HL-60 (cell line): ENCODE data around the gene CCDC192.

ENCODE experiments used
- DNase-seq, 2 experiments: peaks; one replicate each; pipeline ENCODE4 v3.0.0-alpha.2; 2010 to 2020; ENCODE audit warnings: low read depth in 1 of 2, low spot score in 1 of 2
- H3K27ac ChIP-seq: fragments of 250-450 bp; sonication (Bioruptor Pico); replicated peaks from 2 replicates; pipeline ENCODE4 v1.5.1; 2020; ENCODE audit warnings: mild to moderate bottlenecking, moderate library complexity
- H3K27me3 ChIP-seq: fragments of 250-450 bp; sonication (Bioruptor Pico); 2 replicates; pipeline ENCODE4 v1.5.1; 2021; ENCODE audit warnings: mild to moderate bottlenecking, moderate library complexity; ENCODE audit not compliant: insufficient read depth, poor library complexity, severe bottlenecking
- H3K4me3 ChIP-seq: replicated peaks from 2 replicates; pipeline ENCODE4 v1.5.1; 2011; ENCODE audit warnings: mild to moderate bottlenecking, control low read depth, low read length; ENCODE audit not compliant: insufficient read depth
- GABPA ChIP-seq: IDR thresholded peaks from 2 replicates; pipeline ENCODE4 v1.6.1; 2012; ENCODE audit warnings: low read depth
- POLR2AphosphoS5 ChIP-seq: IDR thresholded peaks from 2 replicates; pipeline ENCODE4 v1.6.1; 2012; ENCODE audit warnings: low read depth
- SPI1 ChIP-seq: IDR thresholded peaks from 2 replicates; pipeline ENCODE4 v1.6.1; 2012; ENCODE audit warnings: low read depth, mild to moderate bottlenecking, borderline replicate concordance
- long read RNA-seq: library from polyadenylated mRNA; unstranded; transcript quantifications from one replicate; pipeline ENCODE4 v2.0.0, GENCODE V29; 2020
- TF ChIP-seq, protein P1 (sequence below): IDR thresholded peaks from 2 replicates; pipeline ENCODE4 v1.6.1; 2012; ENCODE audit warnings: low read depth; ENCODE audit not compliant: insufficient replicate concordance
- TF ChIP-seq, protein P2 (sequence below): IDR thresholded peaks from one replicate; pipeline ENCODE4 v1.5.1; 2011; ENCODE audit warnings: low read length, control low read depth, inconsistent platforms; ENCODE audit not compliant: insufficient read depth

The CCDC192 gene, protein sequence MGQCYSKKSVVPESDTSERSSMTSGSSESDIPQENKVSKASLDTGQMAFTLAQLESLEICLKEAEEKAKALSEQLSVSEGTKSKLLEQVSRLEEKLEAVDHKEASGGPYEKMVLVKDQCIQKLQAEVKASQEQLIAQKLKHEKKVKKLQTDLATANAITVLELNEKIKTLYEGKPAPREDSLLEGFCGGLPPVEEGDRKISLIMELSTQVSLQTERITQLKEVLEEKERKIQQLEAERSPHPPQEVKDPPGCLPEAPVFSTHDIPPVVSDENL
- long read RNA-seq, partial matches to known transcripts: 0 of 1 reads
- long read RNA-seq, other reads (novel, unspliced or antisense): 1 of 1 reads

DNA sequence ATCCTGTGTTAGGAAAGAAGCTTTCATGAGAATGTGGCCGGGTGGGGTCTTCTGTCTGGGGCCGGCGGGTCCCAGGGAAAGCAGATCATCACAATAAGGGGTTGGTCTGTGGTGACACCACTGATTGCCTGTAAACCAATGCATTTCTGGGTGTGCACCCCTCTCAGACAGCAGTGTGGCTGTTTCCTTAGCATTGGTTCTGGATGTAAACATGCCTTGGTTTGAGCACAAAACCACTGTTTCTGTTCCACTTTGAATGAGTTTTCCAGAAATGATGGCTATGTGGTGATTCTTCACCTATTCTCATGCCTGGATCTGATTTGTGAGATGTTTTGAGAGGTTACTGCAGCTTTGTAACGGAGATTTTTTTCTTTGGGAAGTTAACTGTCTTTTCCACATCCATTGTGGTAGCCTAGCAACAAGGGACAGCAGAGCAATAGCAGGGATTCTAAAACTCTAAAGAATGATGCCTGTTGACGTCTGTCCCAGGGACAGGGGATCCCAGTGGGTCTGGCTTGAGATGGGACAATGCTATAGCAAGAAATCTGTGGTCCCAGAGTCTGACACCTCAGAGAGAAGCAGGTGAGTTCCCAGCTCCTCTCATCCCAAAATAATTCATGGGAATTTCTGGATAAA lies at the start of gene CCDC192:
CCDC192 (plus strand) TSS at position 466 of the 636 bp plus-strand sequence; CDS start at position 521, 55 bp downstream.
- no peak within 1 kb of the TSS for H3K27ac ChIP-seq
- no peak for TF ChIP-seq SPI1
- TF ChIP-seq GABPA: no peak
- no peak for TF ChIP-seq POLR2AphosphoS5
- TF ChIP-seq, protein P1, sequence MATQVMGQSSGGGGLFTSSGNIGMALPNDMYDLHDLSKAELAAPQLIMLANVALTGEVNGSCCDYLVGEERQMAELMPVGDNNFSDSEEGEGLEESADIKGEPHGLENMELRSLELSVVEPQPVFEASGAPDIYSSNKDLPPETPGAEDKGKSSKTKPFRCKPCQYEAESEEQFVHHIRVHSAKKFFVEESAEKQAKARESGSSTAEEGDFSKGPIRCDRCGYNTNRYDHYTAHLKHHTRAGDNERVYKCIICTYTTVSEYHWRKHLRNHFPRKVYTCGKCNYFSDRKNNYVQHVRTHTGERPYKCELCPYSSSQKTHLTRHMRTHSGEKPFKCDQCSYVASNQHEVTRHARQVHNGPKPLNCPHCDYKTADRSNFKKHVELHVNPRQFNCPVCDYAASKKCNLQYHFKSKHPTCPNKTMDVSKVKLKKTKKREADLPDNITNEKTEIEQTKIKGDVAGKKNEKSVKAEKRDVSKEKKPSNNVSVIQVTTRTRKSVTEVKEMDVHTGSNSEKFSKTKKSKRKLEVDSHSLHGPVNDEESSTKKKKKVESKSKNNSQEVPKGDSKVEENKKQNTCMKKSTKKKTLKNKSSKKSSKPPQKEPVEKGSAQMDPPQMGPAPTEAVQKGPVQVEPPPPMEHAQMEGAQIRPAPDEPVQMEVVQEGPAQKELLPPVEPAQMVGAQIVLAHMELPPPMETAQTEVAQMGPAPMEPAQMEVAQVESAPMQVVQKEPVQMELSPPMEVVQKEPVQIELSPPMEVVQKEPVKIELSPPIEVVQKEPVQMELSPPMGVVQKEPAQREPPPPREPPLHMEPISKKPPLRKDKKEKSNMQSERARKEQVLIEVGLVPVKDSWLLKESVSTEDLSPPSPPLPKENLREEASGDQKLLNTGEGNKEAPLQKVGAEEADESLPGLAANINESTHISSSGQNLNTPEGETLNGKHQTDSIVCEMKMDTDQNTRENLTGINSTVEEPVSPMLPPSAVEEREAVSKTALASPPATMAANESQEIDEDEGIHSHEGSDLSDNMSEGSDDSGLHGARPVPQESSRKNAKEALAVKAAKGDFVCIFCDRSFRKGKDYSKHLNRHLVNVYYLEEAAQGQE: no peak
- TF ChIP-seq, protein P2, sequence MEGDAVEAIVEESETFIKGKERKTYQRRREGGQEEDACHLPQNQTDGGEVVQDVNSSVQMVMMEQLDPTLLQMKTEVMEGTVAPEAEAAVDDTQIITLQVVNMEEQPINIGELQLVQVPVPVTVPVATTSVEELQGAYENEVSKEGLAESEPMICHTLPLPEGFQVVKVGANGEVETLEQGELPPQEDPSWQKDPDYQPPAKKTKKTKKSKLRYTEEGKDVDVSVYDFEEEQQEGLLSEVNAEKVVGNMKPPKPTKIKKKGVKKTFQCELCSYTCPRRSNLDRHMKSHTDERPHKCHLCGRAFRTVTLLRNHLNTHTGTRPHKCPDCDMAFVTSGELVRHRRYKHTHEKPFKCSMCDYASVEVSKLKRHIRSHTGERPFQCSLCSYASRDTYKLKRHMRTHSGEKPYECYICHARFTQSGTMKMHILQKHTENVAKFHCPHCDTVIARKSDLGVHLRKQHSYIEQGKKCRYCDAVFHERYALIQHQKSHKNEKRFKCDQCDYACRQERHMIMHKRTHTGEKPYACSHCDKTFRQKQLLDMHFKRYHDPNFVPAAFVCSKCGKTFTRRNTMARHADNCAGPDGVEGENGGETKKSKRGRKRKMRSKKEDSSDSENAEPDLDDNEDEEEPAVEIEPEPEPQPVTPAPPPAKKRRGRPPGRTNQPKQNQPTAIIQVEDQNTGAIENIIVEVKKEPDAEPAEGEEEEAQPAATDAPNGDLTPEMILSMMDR: no peak
- no peak for DNase-seq
- H3K4me3 ChIP-seq: no peak within 1 kb of the TSS
- H3K27me3 ChIP-seq: no peaks in the 10 kb centered on the region

DNA sequence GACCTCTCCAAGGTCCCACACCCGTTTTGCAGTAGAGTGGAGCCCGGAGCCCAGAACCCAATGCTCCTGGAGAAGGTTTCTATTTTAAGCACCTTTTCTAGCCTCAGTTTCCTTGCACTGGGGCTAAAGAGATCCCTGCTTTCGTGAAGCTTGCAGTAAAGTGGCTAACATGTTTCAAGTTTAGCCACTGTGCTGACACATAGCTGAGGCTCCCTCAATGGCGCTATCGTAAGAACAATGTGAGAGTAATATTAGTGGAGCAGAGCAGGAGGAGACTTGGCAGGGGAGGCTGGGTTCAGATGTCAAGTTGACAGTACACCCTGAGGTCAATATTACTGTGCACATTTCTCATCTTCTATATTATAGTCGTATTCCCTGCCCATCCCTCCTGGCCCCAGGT lies 46.4 kb upstream of the CCDC192 start:
- H3K27ac ChIP-seq: no peak overlapping the region
- H3K27me3 ChIP-seq: no peaks in the 10 kb centered on the region
- H3K4me3 ChIP-seq: no peak overlapping the region
- TF ChIP-seq, protein P2: no peak
- TF ChIP-seq GABPA (no peak), POLR2AphosphoS5 (no peak), SPI1 (no peak)
- TF ChIP-seq, protein P1: no peak
- no peak for DNase-seq

DNA sequence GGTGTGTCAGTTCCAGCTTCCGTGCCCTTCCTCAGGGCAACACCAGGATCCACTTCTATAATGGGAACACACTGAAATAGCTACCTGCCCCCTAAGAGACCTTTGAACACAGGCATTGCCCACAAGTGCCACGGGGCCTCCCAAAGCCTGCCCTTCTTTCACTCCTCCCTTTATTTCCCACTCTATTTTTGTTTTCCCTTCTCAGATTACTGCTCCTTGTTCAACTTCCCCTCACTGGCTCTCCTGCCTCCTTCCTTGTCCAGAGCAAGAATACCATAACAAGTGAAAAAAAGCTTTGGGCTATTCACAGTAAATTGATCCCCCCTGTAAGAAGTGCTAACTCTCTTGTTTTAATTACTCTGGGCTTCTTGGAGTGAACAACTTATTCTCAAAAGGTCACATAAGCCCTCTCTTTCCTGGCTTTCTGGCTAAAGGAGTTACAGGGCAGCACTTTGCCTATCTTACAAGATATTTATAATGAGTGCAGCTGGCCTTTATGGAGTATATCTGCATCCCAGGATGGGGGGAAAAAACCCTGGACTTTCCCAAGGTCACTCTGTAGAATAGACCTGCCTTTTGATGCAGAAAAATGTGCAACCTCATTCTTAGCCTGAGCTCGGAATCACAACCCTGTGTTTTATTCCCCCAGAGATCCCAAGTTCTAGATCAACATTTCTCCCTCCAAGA lies 43.0 kb upstream of the CCDC192 start:
- Histone ChIP-seq H3K27ac (no peak overlapping the region), H3K4me3 (no peak overlapping the region), H3K27me3 (no peaks in the 10 kb centered on the region)
- TF ChIP-seq, protein P2: no peak
- TF ChIP-seq POLR2AphosphoS5 (no peak), SPI1 (no peak), GABPA (no peak)
- TF ChIP-seq, protein P1: no peak
- DNase-seq: no peak
